H9 (cell line): ENCODE results near the gene ZNF521. TPM values are rescaled to one million over a fixed set of nuclear protein-coding genes. Genes with fewer than 3 reads are reported as not detected.

Experiments
- DNase-seq: peaks from one replicate; pipeline ENCODE4 v3.0.0-alpha.2; 2017
- H2AFZ ChIP-seq: one replicate; pipeline ENCODE4 v1.6.1; 2013; ENCODE audit warnings: mild to moderate bottlenecking, low read length, control low read depth, moderate library complexity
- H2AK5ac ChIP-seq: 2 replicates; pipeline ENCODE4 v1.6.1; 2013; ENCODE audit warnings: low read length, control low read depth, mixed read lengths; ENCODE audit not compliant: insufficient read length
- H2BK120ac ChIP-seq: one replicate; pipeline ENCODE4 v1.6.1; 2013; ENCODE audit warnings: low read depth, mild to moderate bottlenecking, low read length, control low read depth, inconsistent platforms; ENCODE audit not compliant: poor library complexity, severe bottlenecking
- H2BK12ac ChIP-seq: 2 replicates; pipeline ENCODE4 v1.6.1; 2013; ENCODE audit warnings: low read length, control low read depth, mixed read lengths, low read depth; ENCODE audit not compliant: insufficient read length
- H2BK15ac ChIP-seq: 2 replicates; pipeline ENCODE4 v1.6.1; 2013; ENCODE audit warnings: low read depth, low read length, control low read depth
- H2BK20ac ChIP-seq: one replicate; pipeline ENCODE4 v1.6.1; 2013; ENCODE audit warnings: low read depth, mild to moderate bottlenecking, low read length, control low read depth, inconsistent platforms; ENCODE audit not compliant: poor library complexity, severe bottlenecking
- H2BK5ac ChIP-seq: 2 replicates; pipeline ENCODE4 v1.6.1; 2013; ENCODE audit warnings: low read length, control low read depth, mixed read lengths; ENCODE audit not compliant: insufficient read length
- H3K14ac ChIP-seq: 2 replicates; pipeline ENCODE4 v1.6.1; 2013; ENCODE audit warnings: low read length, control low read depth; ENCODE audit not compliant: insufficient read depth
- H3K18ac ChIP-seq: 2 replicates; pipeline ENCODE4 v1.6.1; 2013; ENCODE audit warnings: low read depth, mild to moderate bottlenecking, mixed read lengths, low read length, control low read depth; ENCODE audit not compliant: insufficient read length
- H3K23ac ChIP-seq: 2 replicates; pipeline ENCODE4 v1.6.1; 2013; ENCODE audit warnings: low read length, control low read depth, mixed read lengths, low read depth; ENCODE audit not compliant: insufficient read length
- H3K23me2 ChIP-seq: 2 replicates; pipeline ENCODE4 v1.6.1; 2013; ENCODE audit warnings: low read depth, mild to moderate bottlenecking, mixed read lengths, low read length, control low read depth; ENCODE audit not compliant: insufficient read length, poor library complexity, severe bottlenecking
- H3K27ac ChIP-seq: 2 replicates; pipeline ENCODE4 v1.5.1; 2013; ENCODE audit warnings: low read length, control low read depth, mixed read lengths, low read depth; ENCODE audit not compliant: insufficient read length
- H3K27me3 ChIP-seq: 2 replicates; pipeline ENCODE4 v1.6.1; 2013; ENCODE audit warnings: low read length, control low read depth, inconsistent platforms; ENCODE audit not compliant: insufficient read depth
- H3K4ac ChIP-seq: 2 replicates; pipeline ENCODE4 v1.6.1; 2013; ENCODE audit warnings: low read depth, mild to moderate bottlenecking, control low read depth, inconsistent platforms, low read length, moderate library complexity
- H3K4me1 ChIP-seq: 2 replicates; pipeline ENCODE4 v1.6.1; 2013; ENCODE audit warnings: low read length, control low read depth, inconsistent platforms; ENCODE audit not compliant: insufficient read depth
- H3K4me2 ChIP-seq: 2 replicates; pipeline ENCODE4 v1.6.1; 2013; ENCODE audit warnings: low read length, control low read depth, mixed read lengths; ENCODE audit not compliant: insufficient read length, insufficient read depth
- H3K56ac ChIP-seq: 2 replicates; pipeline ENCODE4 v1.6.1; 2013; ENCODE audit warnings: low read depth, mild to moderate bottlenecking, mixed read lengths, low read length, control low read depth; ENCODE audit not compliant: insufficient read length
- H3K79me1 ChIP-seq: 2 replicates; pipeline ENCODE4 v1.6.1; 2013; ENCODE audit warnings: low read depth, mild to moderate bottlenecking, moderate library complexity, low read length, control low read depth, inconsistent platforms; ENCODE audit not compliant: insufficient read depth, poor library complexity, severe bottlenecking
- H3K79me2 ChIP-seq: 2 replicates; pipeline ENCODE4 v1.6.1; 2013; ENCODE audit warnings: low read length, control low read depth, inconsistent platforms; ENCODE audit not compliant: insufficient read depth
- H3K9ac ChIP-seq: 2 replicates; pipeline ENCODE4 v1.6.1; 2013; ENCODE audit warnings: low read length, control low read depth, mixed read lengths; ENCODE audit not compliant: insufficient read length; ENCODE audit errors: extremely low read depth
- H3K9me3 ChIP-seq: one replicate; pipeline ENCODE4 v1.6.1; 2013; ENCODE audit warnings: low read depth, low read length, inconsistent platforms; ENCODE audit not compliant: control insufficient read depth
- H3T11ph ChIP-seq: one replicate; pipeline ENCODE4 v1.6.1; 2013; ENCODE audit warnings: mild to moderate bottlenecking, low read length, control low read depth, inconsistent platforms
- H4K20me1 ChIP-seq: one replicate; pipeline ENCODE4 v1.6.1; 2013; ENCODE audit not compliant: control insufficient read depth, insufficient read length, insufficient read depth
- H4K5ac ChIP-seq: 2 replicates; pipeline ENCODE4 v1.6.1; 2013; ENCODE audit warnings: low read depth, mild to moderate bottlenecking, mixed read lengths, low read length, control low read depth; ENCODE audit not compliant: insufficient read length
- H4K8ac ChIP-seq: replicated peaks from 2 replicates; pipeline ENCODE4 v1.6.1; 2013; ENCODE audit warnings: low read length, control low read depth, mixed read lengths, low read depth; ENCODE audit not compliant: insufficient read length
- H4K91ac ChIP-seq: 2 replicates; pipeline ENCODE4 v1.6.1; 2013; ENCODE audit warnings: low read depth, mild to moderate bottlenecking, moderate library complexity, mixed read lengths, low read length, control low read depth; ENCODE audit not compliant: insufficient read length
- H3K27ac Mint-ChIP-seq, 3 experiments: 2 replicates in 2 of 3; 3 replicates in 1 of 3; pipeline ENCODE4 v1.8.0; 2020 to 2021; ENCODE audit warnings: mixed read lengths in 3 of 3, mild to moderate bottlenecking in 1 of 3, moderate library complexity in 1 of 3
- H3K27me3 Mint-ChIP-seq: 2 replicates; pipeline ENCODE4 v1.8.0; 2021; ENCODE audit warnings: low read depth, mild to moderate bottlenecking, moderate library complexity, mixed read lengths
- H3K36me3 Mint-ChIP-seq, 3 experiments: 2 replicates in 2 of 3; 3 replicates in 1 of 3; pipeline ENCODE4 v1.8.0; 2020 to 2021; ENCODE audit warnings: low read depth in 3 of 3, mixed read lengths in 3 of 3; ENCODE audit not compliant: insufficient read depth in 1 of 3
- H3K4me1 Mint-ChIP-seq, 2 experiments: 2 replicates each; pipeline ENCODE4 v1.8.0; 2020; ENCODE audit warnings: mixed read lengths in 2 of 2
- H3K4me3 Mint-ChIP-seq, 2 experiments: 2 replicates in 1 of 2; 3 replicates in 1 of 2; pipeline ENCODE4 v1.8.0; 2020 to 2021; ENCODE audit warnings: mild to moderate bottlenecking in 2 of 2, mixed read lengths in 2 of 2, moderate library complexity in 1 of 2
- H3K9me3 Mint-ChIP-seq, 2 experiments: 2 replicates in 1 of 2; 3 replicates in 1 of 2; pipeline ENCODE4 v1.8.0; 2020; ENCODE audit warnings: mild to moderate bottlenecking in 2 of 2, mixed read lengths in 2 of 2, moderate library complexity in 1 of 2
- WGBS: extraction: QIAGEN DNeasy Blood & Tissue Kit; methylation state at CpG from one replicate; pipeline ENCODE4 v1.1.7; 2013; ENCODE audit warnings: missing lambda C conversion rate, low lambda C conversion rate, mixed read lengths; ENCODE audit not compliant: insufficient read length; ENCODE audit errors: extremely low coverage; 5-methylcytosine and 5-hydroxymethylcytosine counted together
- total RNA-seq: library from RNA; stranded (reverse); gene quantifications from 2 replicates; pipeline ENCODE4 v1.2.1, GENCODE V29; 2021
- TF ChIP-seq, protein P1 (sequence below): fragments of 200-600 bp; sonication (generic); conservative IDR thresholded peaks from 3 replicates; pipeline ENCODE4 v1.8.0; 2021; ENCODE audit warnings: antibody characterized with exemption, mild to moderate bottlenecking

ZNF521 gene
- total RNA-seq, 1 experiment from 2014 or later, result 3.3 TPM

DNA sequence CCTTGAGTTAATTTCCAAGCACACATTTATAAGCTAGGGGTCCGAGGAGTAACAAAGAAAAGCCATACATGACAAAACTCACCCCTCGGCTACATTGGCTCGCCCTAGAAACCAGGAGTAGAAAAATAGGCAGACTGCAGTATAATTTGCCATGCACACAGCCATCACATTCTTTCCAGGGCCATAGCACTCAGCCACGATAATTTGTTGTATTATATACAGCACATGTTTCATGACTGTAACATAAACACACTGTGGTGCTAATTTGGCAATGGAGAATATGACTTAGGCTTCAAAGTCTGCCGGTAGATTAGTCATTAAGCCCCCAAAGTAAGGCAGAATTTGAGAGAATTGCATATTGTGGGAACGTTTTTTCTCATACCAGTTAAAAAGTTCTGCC, 254.9 kb downstream of the ZNF521 start:
- H3K4me2 ChIP-seq, result no peak overlapping the region
- H4K20me1 ChIP-seq, result no peaks in the 10 kb centered on the region
- no peak overlapping the region for H4K8ac ChIP-seq
- no peak overlapping the region for H3K18ac ChIP-seq
- no peak overlapping the region for H4K91ac ChIP-seq
- no peak overlapping the region for H3K23ac ChIP-seq
- no peaks in the 10 kb centered on the region for H3K9me3 Mint-ChIP-seq
- H3K4me1 Mint-ChIP-seq, result peaks cover 10 to 20% of the 10 kb centered on the region in 2 experiments
- no peaks in the 10 kb centered on the region for H3K79me1 ChIP-seq
- no peak overlapping the region for H2BK20ac ChIP-seq
- H3K36me3 Mint-ChIP-seq, result no peaks in the 10 kb centered on the region
- no peak overlapping the region for H3K9ac ChIP-seq
- H3K27ac Mint-ChIP-seq, result peak overlapping the region in 1 of 3 experiments; percentile 73; a peak in 2 of 7 replicates
- WGBS, result no CpG with 5 or more reads among the region's 6 CpGs
- no peak overlapping the region for H3K14ac ChIP-seq
- H3K4me1 ChIP-seq, result 0 out of 2 replicates have a peak, but pooled peaks cover 2% of the 10 kb centered on the region
- H3K27me3 ChIP-seq, result no peaks in the 10 kb centered on the region
- TF ChIP-seq, protein P1, sequence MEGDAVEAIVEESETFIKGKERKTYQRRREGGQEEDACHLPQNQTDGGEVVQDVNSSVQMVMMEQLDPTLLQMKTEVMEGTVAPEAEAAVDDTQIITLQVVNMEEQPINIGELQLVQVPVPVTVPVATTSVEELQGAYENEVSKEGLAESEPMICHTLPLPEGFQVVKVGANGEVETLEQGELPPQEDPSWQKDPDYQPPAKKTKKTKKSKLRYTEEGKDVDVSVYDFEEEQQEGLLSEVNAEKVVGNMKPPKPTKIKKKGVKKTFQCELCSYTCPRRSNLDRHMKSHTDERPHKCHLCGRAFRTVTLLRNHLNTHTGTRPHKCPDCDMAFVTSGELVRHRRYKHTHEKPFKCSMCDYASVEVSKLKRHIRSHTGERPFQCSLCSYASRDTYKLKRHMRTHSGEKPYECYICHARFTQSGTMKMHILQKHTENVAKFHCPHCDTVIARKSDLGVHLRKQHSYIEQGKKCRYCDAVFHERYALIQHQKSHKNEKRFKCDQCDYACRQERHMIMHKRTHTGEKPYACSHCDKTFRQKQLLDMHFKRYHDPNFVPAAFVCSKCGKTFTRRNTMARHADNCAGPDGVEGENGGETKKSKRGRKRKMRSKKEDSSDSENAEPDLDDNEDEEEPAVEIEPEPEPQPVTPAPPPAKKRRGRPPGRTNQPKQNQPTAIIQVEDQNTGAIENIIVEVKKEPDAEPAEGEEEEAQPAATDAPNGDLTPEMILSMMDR, result no peak
- H3K4ac ChIP-seq, result no peak overlapping the region
- no peak overlapping the region for H4K5ac ChIP-seq
- no peak overlapping the region for H3K27ac ChIP-seq
- H2BK15ac ChIP-seq, result no peak overlapping the region
- no peak overlapping the region for H2AK5ac ChIP-seq
- no peak overlapping the region for H3K4me3 Mint-ChIP-seq
- no peaks in the 10 kb centered on the region for H3K27me3 Mint-ChIP-seq
- no peak overlapping the region for H2BK120ac ChIP-seq
- H3K9me3 ChIP-seq, result no peaks in the 10 kb centered on the region
- H3K23me2 ChIP-seq, result no peaks in the 10 kb centered on the region
- no peaks in the 10 kb centered on the region for H3K79me2 ChIP-seq
- no peak overlapping the region for H3K56ac ChIP-seq
- H2BK12ac ChIP-seq, result no peak overlapping the region
- no peak for DNase-seq
- no peak overlapping the region for H3T11ph ChIP-seq
- H2BK5ac ChIP-seq, result no peak overlapping the region
- H2AFZ ChIP-seq, result no peak overlapping the region
